WI38 (cell line): ENCODE measurements around the gene B3GNT3.

Source experiments
- H3K4me3 ChIP-seq: 2 replicates; pipeline ENCODE4 v1.5.1; 2011; ENCODE audit warnings: low read depth, mild to moderate bottlenecking, control low read depth, low read length
- CTCF ChIP-seq: IDR thresholded peaks from 2 replicates; pipeline ENCODE4 v1.5.1; 2012; ENCODE audit warnings: low read depth, mild to moderate bottlenecking, control low read depth, low read length

B3GNT3 gene

DNA sequence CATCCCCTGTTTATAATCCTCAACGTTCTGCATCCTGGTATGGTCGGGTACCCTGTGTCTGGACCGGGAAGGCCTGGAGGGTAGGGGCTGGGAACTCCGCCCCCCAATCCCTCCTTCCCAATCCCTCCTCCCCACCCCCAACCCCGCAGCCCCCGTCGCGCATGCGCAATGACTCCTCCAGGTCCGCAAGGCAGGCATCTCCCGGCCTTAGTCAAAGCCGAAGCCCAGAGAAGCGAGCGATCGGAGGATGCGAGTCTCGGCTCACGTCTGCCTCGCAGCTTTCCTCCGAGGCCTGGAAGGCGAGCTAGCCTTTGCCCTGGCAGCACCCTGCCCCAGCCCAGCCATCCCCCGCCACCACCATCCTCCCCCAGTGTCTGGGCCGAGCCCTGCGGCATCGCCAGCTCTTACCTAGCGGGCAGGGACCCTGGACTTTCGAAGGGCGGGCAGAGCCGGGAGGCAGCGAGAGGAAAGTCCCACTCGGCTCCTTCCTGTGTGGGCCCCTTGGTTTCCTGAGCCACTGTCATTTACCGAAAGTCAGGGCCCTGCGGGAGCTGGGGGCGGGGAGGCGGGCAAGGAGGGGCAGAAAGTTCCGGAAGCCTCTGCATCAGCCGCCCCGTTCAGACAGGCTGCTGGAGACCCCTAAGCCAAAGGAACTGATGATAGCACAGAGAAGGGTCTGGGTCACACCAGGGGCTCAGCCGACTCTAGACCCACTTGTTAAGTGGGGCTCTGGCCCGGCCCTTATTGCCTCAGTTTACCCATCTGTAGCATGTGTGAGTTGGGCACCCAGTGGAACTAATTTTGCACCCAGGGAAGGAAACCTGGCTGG is 52.8 kb downstream of the B3GNT3 start, which contains the start of gene JAK3:
Gene JAK3 (minus strand): TSS at position 445 of the 829 bp plus-strand sequence. CDS start 3,565 bp downstream, outside the sequence.
- TF ChIP-seq CTCF = no peak
- H3K4me3 ChIP-seq = no peak within 1 kb of the TSS

GRCh38 chr19:17848595-17849292 is 53.8 kb downstream of the B3GNT3 start:
- no peak for TF ChIP-seq CTCF
- H3K4me3 ChIP-seq = no peak overlapping the region

- no peak overlapping the region for H3K4me3 ChIP-seq
- TF ChIP-seq CTCF = no peak
Measured at GRCh38 chr19:17854061-17854460, 59.1 kb downstream of the B3GNT3 start.

DNA sequence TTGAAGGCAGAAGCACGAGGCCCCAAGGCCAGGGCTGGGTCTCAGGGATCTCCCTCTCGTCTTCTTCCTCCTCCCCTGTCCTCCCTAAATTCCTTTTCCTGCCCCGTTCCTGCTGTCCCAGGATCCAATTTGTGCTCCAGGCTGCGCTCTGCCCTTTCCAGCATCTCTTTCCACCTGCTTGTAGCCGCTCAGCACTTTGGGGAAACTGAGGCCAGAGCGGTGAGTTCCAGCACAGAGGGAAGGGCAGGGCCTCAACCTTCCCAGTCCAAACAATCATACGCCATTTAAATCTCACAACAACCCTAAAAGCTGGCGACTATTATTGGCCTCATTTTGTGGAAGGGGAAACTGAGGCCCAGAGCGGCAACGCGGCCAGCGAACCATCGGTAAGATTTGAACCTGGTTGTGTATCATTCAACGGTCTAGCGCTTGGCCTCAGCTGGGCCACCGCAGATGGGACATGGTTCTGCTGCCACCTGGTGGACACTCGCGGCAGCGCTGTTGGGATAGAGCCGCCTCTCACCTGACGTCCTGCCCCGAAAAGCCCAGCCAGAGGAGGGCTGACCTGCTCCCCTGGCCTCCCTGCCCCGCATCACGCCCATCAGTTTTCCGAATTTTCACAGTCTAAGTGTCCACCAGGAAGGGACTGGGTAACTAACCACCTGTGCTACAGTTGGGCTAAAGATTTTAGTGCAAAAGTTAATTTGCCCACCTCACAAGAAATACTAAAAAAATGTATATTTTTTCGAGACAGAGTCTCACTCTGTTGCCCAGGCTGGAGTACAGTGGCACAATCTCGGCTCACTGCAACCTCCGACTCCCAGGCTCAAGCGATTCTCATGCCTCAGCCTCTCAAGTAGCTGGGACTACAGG is 60.6 kb downstream of the B3GNT3 start:
- H3K4me3 ChIP-seq = no peak overlapping the region
- peak; percentile 96 for TF ChIP-seq CTCF

GRCh38 chr19:17859533-17860330 is 64.8 kb downstream of the B3GNT3 start, which contains the start of gene RPL18A:
Gene RPL18A (plus strand): TSS chr19:17859910. CDS start chr19:17859957, 47 bp downstream.
- peak within 1 kb of the TSS; percentile 100 for H3K4me3 ChIP-seq
- TF ChIP-seq CTCF = peak; percentile 76

DNA sequence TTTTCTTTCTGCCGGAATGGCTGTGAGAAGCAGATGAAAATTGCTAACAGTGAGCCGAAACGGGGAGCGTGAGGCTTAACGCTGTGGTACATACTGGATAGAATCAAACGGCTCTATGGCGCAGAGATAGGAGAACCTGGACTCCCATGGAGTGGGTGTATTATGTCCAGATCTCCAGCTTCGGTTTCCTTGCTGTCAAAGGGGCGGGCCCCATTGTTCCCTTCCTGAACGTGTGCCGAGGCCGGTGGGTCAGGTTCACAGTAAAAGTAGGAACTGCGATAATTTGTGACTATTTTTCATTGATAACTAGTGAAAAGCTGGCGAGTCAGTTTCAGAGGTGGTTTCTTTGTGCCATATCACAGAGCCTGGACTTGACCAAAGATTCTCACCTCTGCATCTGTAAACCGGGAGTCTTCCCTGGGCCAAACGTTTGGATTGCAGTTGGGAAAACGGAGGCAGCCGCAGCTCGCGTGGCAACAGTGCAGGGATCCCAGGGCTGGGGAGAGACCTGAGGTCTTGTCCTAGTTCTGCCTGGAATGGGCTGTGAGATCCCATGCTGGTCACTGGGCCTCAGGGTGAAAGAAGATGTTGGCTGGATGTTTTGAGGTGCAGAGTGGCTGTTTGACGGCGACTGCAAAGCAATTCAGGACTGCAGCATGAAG is 65.5 kb downstream of the B3GNT3 start:
- TF ChIP-seq CTCF = no peak
- H3K4me3 ChIP-seq = peak overlapping the region; percentile 100
